ENCODE measurements around the gene BORCS6.

Gene BORCS6

DNA sequence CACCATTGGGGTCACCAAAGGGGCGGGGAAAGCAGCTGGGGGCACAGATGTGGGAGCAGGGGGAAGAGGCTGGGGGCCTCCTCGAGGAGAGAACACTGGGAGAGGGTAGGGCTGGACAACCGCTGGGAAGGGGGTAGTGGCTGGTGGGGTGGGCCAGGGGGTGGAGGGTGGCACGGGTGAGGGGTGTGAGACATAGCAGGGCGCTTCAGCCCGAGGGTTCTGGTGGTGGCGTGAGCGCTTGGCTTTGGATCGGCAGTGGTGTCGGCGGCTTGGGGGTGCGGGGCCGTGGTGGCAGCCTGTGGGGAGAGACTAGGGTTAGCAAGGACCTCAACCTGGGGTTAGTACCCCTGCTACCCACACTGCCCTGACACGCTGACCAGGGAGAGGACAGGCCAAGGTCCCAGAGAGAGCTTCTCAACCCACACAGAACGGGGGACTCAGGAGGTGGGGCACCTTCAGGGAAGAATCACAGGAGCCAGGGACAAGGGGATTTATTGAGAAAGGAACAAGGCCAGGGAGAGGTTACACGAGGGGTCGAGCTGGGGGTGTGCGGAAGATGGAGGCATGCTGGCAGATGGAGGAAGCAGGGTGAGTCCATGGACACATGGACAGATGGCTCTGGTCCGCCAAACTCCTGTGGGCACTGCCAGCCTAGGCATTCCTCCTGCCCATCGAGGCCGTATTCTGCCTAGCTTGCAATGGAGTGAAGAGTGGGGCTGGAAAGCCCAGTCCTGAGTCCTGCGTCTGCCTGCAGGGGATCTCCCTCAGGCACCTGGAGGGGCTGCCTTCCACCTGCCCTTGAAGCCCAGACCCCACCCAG lies 46.2 kb downstream of the BORCS6 start:
- in situ Hi-C loops (cut with HindIII; ENCODE audit: low sequenced_read_pairs), result no loop called here

DNA sequence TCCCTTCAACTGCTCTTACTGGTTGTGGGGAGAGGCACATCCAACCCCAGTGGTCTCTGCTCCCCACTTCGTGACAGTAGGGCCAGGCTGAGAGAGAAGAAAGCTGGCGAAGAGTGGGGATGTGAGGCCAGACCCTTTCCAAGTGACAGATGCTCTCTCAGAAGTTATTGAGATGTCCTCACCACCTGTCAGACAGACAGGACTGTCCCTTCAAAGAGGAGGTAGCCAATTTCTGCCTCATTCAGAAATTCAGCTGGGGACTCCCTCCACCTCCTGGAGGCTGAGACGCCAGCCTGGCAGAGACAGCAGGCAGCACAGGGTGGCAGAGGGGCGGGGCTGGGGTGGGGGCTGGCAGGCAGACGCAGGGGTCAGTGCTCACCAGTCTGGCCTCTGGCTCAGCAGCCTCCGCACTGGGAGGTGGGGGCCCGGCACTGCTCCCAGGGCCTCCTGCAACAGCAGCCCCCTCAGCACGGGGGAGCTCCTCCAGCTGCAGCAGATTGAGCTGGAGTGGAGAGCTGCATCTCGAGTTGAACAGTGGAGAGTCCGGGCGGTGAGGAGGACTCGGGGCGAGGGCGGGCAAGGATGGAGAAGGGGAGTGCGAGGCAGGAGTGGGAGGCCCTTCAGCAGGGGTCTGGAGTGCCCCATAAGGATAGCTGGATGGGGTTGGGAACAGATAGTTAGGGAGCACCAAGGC lies 46.9 kb downstream of the BORCS6 start:
- in situ Hi-C loops (cut with HindIII; ENCODE audit: low sequenced_read_pairs), result no loop called here

GRCh38 chr17:8142158-8142886 lies 47.7 kb downstream of the BORCS6 start:
- in situ Hi-C loops (cut with HindIII; ENCODE audit: low sequenced_read_pairs), result no loop called here

GRCh38 chr17:8141741-8142140 lies 48.2 kb downstream of the BORCS6 start:
- in situ Hi-C loops (cut with HindIII; ENCODE audit: low sequenced_read_pairs), result no loop called here

DNA sequence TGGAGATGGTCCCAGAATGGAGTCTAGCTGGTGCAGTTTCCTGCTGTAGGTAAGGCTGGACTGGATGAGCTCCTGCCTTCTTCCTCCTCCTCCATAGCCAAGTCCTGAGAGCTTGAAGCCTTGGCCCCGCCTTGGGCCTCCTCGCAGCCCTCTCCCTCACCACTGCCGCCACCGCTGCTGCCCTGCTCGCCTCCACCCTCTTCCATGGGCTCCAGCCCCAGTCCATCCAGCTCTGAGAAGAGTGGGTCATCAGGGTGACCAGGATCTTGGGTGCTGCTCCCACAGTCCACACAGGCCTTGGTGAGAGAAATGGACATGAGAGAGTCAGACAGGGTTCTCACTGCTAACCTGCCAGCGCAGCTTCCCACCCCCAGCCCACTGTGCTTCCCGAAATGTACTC lies 48.9 kb downstream of the BORCS6 start:
- in situ Hi-C loops (cut with HindIII; ENCODE audit: low sequenced_read_pairs), result no loop called here

DNA sequence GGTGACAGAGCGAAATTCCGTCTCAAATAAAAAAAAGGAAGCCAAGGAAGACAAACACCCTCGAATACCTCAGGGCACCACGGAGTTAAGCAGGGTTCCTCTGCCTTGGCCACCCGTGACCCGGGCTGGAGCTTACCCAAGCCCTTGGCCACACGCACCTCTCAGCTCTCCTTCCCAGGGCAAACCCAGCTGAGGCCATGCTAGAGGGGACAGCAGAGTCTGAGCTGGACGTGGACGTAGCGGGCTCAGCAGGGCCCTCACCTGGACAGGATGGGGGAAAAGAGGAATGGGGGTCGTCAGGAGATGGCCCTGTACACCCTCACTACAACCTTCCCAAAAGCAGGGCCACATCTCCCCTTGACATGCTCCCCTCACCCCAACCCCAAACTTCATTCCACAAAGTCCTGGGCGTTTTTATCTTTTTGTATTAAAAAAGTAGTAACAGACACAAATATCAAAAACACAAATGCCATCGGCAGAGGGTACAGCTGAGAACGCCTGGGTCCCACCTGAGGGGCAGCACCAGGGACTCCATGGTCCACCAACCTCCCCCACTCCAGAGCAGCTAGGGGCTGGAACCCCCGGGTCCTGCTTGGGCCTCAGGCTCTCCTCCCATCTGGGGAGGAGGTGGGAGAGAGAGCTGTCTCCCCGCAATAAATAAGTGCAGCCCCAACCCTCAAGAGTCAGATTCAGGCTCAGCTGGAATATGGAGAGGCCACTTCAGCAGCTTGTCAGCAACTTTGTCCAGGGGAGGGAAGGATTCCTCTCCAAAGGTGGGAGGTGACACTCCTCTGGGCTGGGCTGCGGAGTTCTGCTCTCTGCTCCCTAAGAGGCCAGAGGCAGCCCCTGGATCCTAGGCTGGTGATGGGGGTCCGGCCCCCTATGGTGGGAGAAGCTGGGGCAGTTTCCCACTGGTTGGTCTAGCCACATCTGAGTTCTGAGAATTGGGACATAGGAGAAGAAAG lies 49.6 kb downstream of the BORCS6 start:
- in situ Hi-C loops (cut with HindIII; ENCODE audit: low sequenced_read_pairs), result no loop called here

- in situ Hi-C loops (cut with HindIII; ENCODE audit: low sequenced_read_pairs), result no loop called here
Measured at GRCh38 chr17:8138672-8139371, 51.2 kb downstream of the BORCS6 start.

GRCh38 chr17:8138374-8138671 lies 51.7 kb downstream of the BORCS6 start:
- in situ Hi-C loops (cut with HindIII; ENCODE audit: low sequenced_read_pairs), result no loop called here

Measured in DLD1 (cell line).